Activated CD4-positive, alpha-beta T cell treated with anti-CD3 and anti-CD28 coated beads for 48 hours (primary cell): ENCODE results near the gene MAML2.

Experiments used
- DNase-seq: peaks from one replicate; pipeline ENCODE4 v3.0.0-alpha.2; 2020

MAML2 gene

GRCh38 chr11:95993438-95994298 is 349.3 kb downstream of the MAML2 start:
- no peak for DNase-seq

- DNase-seq: no peak
Measured at GRCh38 chr11:95991545-95991944, 351.4 kb downstream of the MAML2 start.

- no peak for DNase-seq
Measured at GRCh38 chr11:95991101-95991500, 351.9 kb downstream of the MAML2 start.

- no peak for DNase-seq
Measured at GRCh38 chr11:95989780-95990179, 353.2 kb downstream of the MAML2 start.

- no peak for DNase-seq
Measured at GRCh38 chr11:95989076-95989605, 353.9 kb downstream of the MAML2 start.

- DNase-seq: no peak
Measured at GRCh38 chr11:95985174-95985808, 357.7 kb downstream of the MAML2 start.

GRCh38 chr11:95984072-95984471 is 358.9 kb downstream of the MAML2 start:
- DNase-seq: no peak

- DNase-seq: no peak
Measured at GRCh38 chr11:95977534-95978174, 365.3 kb downstream of the MAML2 start.

GRCh38 chr11:95976550-95976949 is 366.4 kb downstream of the MAML2 start:
- DNase-seq: no peak

GRCh38 chr11:95975343-95975742 is 367.7 kb downstream of the MAML2 start:
- no peak for DNase-seq

- no peak for DNase-seq
Measured at GRCh38 chr11:95972060-95972459, 370.9 kb downstream of the MAML2 start.

- DNase-seq: no peak
Measured at GRCh38 chr11:95968585-95968984, 374.4 kb downstream of the MAML2 start.

GRCh38 chr11:95964281-95964680 is 378.7 kb downstream of the MAML2 start:
- DNase-seq: no peak

- DNase-seq: no peak
Measured at GRCh38 chr11:95961758-95962157, 381.2 kb downstream of the MAML2 start.

GRCh38 chr11:95950905-95951304 is 392.1 kb downstream of the MAML2 start:
- no peak for DNase-seq

- DNase-seq: no peak
Measured at GRCh38 chr11:95948637-95949036, 394.4 kb downstream of the MAML2 start.

- no peak for DNase-seq
Measured at GRCh38 chr11:95944623-95945022, 398.4 kb downstream of the MAML2 start.

GRCh38 chr11:95943546-95943945 is 399.4 kb downstream of the MAML2 start:
- no peak for DNase-seq

- no peak for DNase-seq
Measured at GRCh38 chr11:95939091-95939490, 403.9 kb downstream of the MAML2 start.

- DNase-seq: no peak
Measured at GRCh38 chr11:95937358-95937757, 405.6 kb downstream of the MAML2 start.

GRCh38 chr11:95933594-95933993 is 409.4 kb downstream of the MAML2 start:
- no peak for DNase-seq

- DNase-seq: no peak
Measured at GRCh38 chr11:95931916-95932315, 411.1 kb downstream of the MAML2 start.

GRCh38 chr11:95930948-95931347 is 412.0 kb downstream of the MAML2 start:
- no peak for DNase-seq

GRCh38 chr11:95926726-95927125 is 416.3 kb downstream of the MAML2 start:
- no peak for DNase-seq
